NCI-H526 treated with DMSO at 0.1 percent for 48 hours (cell line): ENCODE results near the gene ATXN2L.
"Not testable (repeated sequence)": the region's sequence is repeated elsewhere in the genome, so short reads cannot be mapped to it uniquely, and the experiment has no call there.

Source experiments
- DNase-seq: peaks from one replicate; lab custom pipeline; 2025; lab: John Stamatoyannopoulos, UW

The ATXN2L gene

GRCh38 chr16:28822520-28823290 is at the start of gene ATXN2L:
TSS of gene ATXN2L (plus strand) at chr16:28822999. CDS start at chr16:28823260, 261 bp downstream.
- DNase-seq = peak; percentile 78

- DNase-seq = not testable (repeated sequence)
Measured at GRCh38 chr16:28781697-28782096, 41.1 kb upstream of the ATXN2L start.

GRCh38 chr16:28782357-28782756 is 40.4 kb upstream of the ATXN2L start:
- not testable (repeated sequence) for DNase-seq

GRCh38 chr16:28802235-28803019 is 20.4 kb upstream of the ATXN2L start:
- DNase-seq = peak; percentile 54

- DNase-seq = not testable (repeated sequence)
Measured at GRCh38 chr16:28807445-28808120, 15.2 kb upstream of the ATXN2L start.

- no peak for DNase-seq
Measured at GRCh38 chr16:28820016-28820415, 2.8 kb upstream of the ATXN2L start.

GRCh38 chr16:28820546-28820945 is 2.3 kb upstream of the ATXN2L start:
- not testable (repeated sequence) for DNase-seq

- DNase-seq = no peak
Measured at GRCh38 chr16:28821874-28822519, 802 bp upstream of the ATXN2L start.

- DNase-seq = no peak
Measured at GRCh38 chr16:28823291-28823872, 583 bp downstream of the ATXN2L start.

- peak; percentile 89 for DNase-seq
Measured at GRCh38 chr16:28823873-28824716, 1.3 kb downstream of the ATXN2L start.

- DNase-seq = no peak
Measured at GRCh38 chr16:28824717-28824973, 1.8 kb downstream of the ATXN2L start.

GRCh38 chr16:28826141-28826540 is 3.3 kb downstream of the ATXN2L start:
- DNase-seq = no peak

GRCh38 chr16:28829747-28830146 is 6.9 kb downstream of the ATXN2L start:
- no peak for DNase-seq

GRCh38 chr16:28830531-28830930 is 7.7 kb downstream of the ATXN2L start:
- no peak for DNase-seq

GRCh38 chr16:28834349-28834748 is 11.6 kb downstream of the ATXN2L start:
- no peak for DNase-seq

GRCh38 chr16:28834873-28835863 is 12.4 kb downstream of the ATXN2L start:
- DNase-seq = no peak

GRCh38 chr16:28835864-28836760 is 13.3 kb downstream of the ATXN2L start:
- DNase-seq = no peak

GRCh38 chr16:28836761-28837064 is 13.9 kb downstream of the ATXN2L start:
- no peak for DNase-seq
